Measurements from ENCODE around the gene ORAI3.

Gene ORAI3

GRCh38 chr16:30944352-30944751 lies 4.5 kb upstream of the ORAI3 start:
- intact Hi-C loops (cut with DNase I): no loop called here
- DNase-seq: no peak

- intact Hi-C loops (cut with DNase I): no loop called here
- DNase-seq: peak in 1 of 10 donors; percentile 85
Measured at GRCh38 chr16:30946671-30947540, 2.0 kb upstream of the ORAI3 start.

- no peak for DNase-seq
- intact Hi-C loops (cut with DNase I): no loop called here
Measured at GRCh38 chr16:30947541-30947858, 1.4 kb upstream of the ORAI3 start.

- intact Hi-C loops (cut with DNase I): no loop called here
- DNase-seq: peak; percentile 74 to 98 (median 95)
Measured at GRCh38 chr16:30947859-30948666, 805 bp upstream of the ORAI3 start.

GRCh38 chr16:30949650-30950515 lies 1.0 kb downstream of the ORAI3 start:
- intact Hi-C loops (cut with DNase I): loop anchor here (10.0 kb wide), 3 partner anchors 505 to 915 kb away; partner anchors contain the start of gene ARMC5
- DNase-seq: peak in 2 of 10 donors; percentile 27 to 88

GRCh38 chr16:30950516-30951065 lies 1.7 kb downstream of the ORAI3 start:
- DNase-seq: peak in 1 of 10 donors; percentile 48
- intact Hi-C loops (cut with DNase I): loop anchor here (10.0 kb wide), 3 partner anchors 504 to 914 kb away; partner anchors contain the start of gene ARMC5

GRCh38 chr16:30951193-30951592 lies 2.3 kb downstream of the ORAI3 start:
- intact Hi-C loops (cut with DNase I): loop anchor here (10.0 kb wide), 3 partner anchors 504 to 914 kb away; partner anchors contain the start of gene ARMC5

GRCh38 chr16:30951750-30952149 lies 2.9 kb downstream of the ORAI3 start:
- intact Hi-C loops (cut with DNase I): loop anchor here (10.0 kb wide), 3 partner anchors 503 to 913 kb away; partner anchors contain the start of gene ARMC5

More at GRCh38 chr16:30951193-30951592, 2.3 kb downstream of the ORAI3 start:
- DNase-seq: no peak

GRCh38 chr16:30953111-30953510 lies 4.2 kb downstream of the ORAI3 start:
- DNase-seq: peak in 1 of 10 donors; percentile 70
- intact Hi-C loops (cut with DNase I): loop anchor here (10.0 kb wide), 3 partner anchors 502 to 912 kb away; partner anchors contain the start of gene ARMC5

More at GRCh38 chr16:30951750-30952149, 2.9 kb downstream of the ORAI3 start:
- peak in 1 of 10 donors; percentile 73 for DNase-seq

- intact Hi-C loops (cut with DNase I): loop anchor here (10.0 kb wide), 3 partner anchors 501 to 911 kb away; partner anchors contain the start of gene ARMC5
- peak; percentile 48 to 97 (median 74) for DNase-seq
Measured at GRCh38 chr16:30953511-30954124, 4.8 kb downstream of the ORAI3 start.

- DNase-seq: peak in 1 of 10 donors; percentile 32
- intact Hi-C loops (cut with DNase I): loop anchor here (5.0 to 10.0 kb wide), 4 partner anchors 500 to 910 kb away; partner anchors contain the start of genes ARMC5 and RUSF1
Measured at GRCh38 chr16:30954993-30955392, 6.1 kb downstream of the ORAI3 start.

- intact Hi-C loops (cut with DNase I): loop anchor here (5.0 to 10.0 kb wide), 4 partner anchors 498 to 908 kb away; partner anchors contain the start of genes ARMC5 and RUSF1
- DNase-seq: peak; percentile 68 to 97 (median 78)
Measured at GRCh38 chr16:30956601-30957455, 8.0 kb downstream of the ORAI3 start.

GRCh38 chr16:30957456-30958174 lies 8.7 kb downstream of the ORAI3 start, which contains the start of gene SETD1A:
SETD1A (plus strand) TSS chr16:30957754; CDS start chr16:30958732, 978 bp downstream.
- DNase-seq: peak; percentile 94 to 100 (median 97)
- intact Hi-C loops (cut with DNase I): loop anchor here (5.0 to 10.0 kb wide), 4 partner anchors 497 to 907 kb away; partner anchors contain the start of genes ARMC5 and RUSF1

GRCh38 chr16:30958175-30959079 lies 9.6 kb downstream of the ORAI3 start:
- intact Hi-C loops (cut with DNase I): loop anchor here (5.0 to 10.0 kb wide), 4 partner anchors 496 to 906 kb away; partner anchors contain the start of genes ARMC5 and RUSF1
- DNase-seq: peak in 3 of 10 donors; percentile 14 to 88 (median 40)

GRCh38 chr16:30961384-30961783 lies 12.5 kb downstream of the ORAI3 start:
- DNase-seq: peak in 1 of 10 donors; percentile 55
- intact Hi-C loops (cut with DNase I): no loop called here
